IMR-90 (cell line): ENCODE data around the gene AP5B1. TPM values are rescaled to one million over a fixed set of nuclear protein-coding genes. Genes with fewer than 3 reads are reported as not detected.

Experiments
- ATAC-seq: fragments of 200-7000 bp; cut with Tn5 transposase; 2 replicates; pipeline ENCODE4 v1.9.1; 2020; ENCODE audit warnings: low read depth, mild to moderate bottlenecking, moderate library complexity
- BruUV-seq: library from RNA; stranded (reverse); fragments of 400-500 nt; replicated peaks from 2 replicates; lab custom pipeline; 2021; lab: Mats Ljungman, UMichigan
- CTCF ChIA-PET: fragments of 300-600 bp; formaldehyde crosslinking; extraction: SDS; loops from one replicate; lab custom pipeline; 2021; ENCODE audit warnings: antibody characterized with exemption; lab: Yijun Ruan, JAX
- POLR2A ChIA-PET: fragments of 300-600 bp; sonication (Branson Sonifier 250); formaldehyde crosslinking; loops from one replicate; lab custom pipeline; 2022; ENCODE audit warnings: antibody characterized with exemption; ENCODE audit not compliant: unreplicated experiment; lab: Charles Lee
- DNase-seq: peaks from one replicate; pipeline ENCODE4 v3.0.0; 2013
- H2AFZ ChIP-seq: replicated peaks from 2 replicates; pipeline ENCODE3; 2013; ENCODE audit warnings: low read length, mild to moderate bottlenecking; ENCODE audit not compliant: poor library complexity
- H2AK5ac ChIP-seq: 2 replicates; pipeline ENCODE4 v1.6.1; 2013; ENCODE audit warnings: low read depth, low read length, inconsistent platforms
- H2AK9ac ChIP-seq: replicated peaks from 2 replicates; pipeline ENCODE3; 2013; ENCODE audit warnings: mild to moderate bottlenecking, low read depth, low read length, moderate library complexity; ENCODE audit not compliant: poor library complexity
- H2BK120ac ChIP-seq: 2 replicates; pipeline ENCODE4 v1.6.1; 2013; ENCODE audit warnings: low read depth, low read length, inconsistent platforms
- H2BK15ac ChIP-seq: 3 replicates; pipeline ENCODE4 v1.6.1; 2013; ENCODE audit warnings: low read depth, low read length, inconsistent platforms
- H2BK20ac ChIP-seq: 2 replicates; pipeline ENCODE4 v1.6.1; 2013; ENCODE audit warnings: low read depth, mild to moderate bottlenecking, inconsistent platforms, low read length, moderate library complexity
- H2BK5ac ChIP-seq: 2 replicates; pipeline ENCODE4 v1.6.1; 2013; ENCODE audit warnings: mild to moderate bottlenecking, low read depth, low read length, inconsistent platforms; ENCODE audit not compliant: poor library complexity, severe bottlenecking
- H3K14ac ChIP-seq: replicated peaks from 2 replicates; pipeline ENCODE4 v1.6.1; 2013; ENCODE audit warnings: low read depth, low read length, inconsistent platforms
- H3K18ac ChIP-seq: 2 replicates; pipeline ENCODE4 v1.6.1; 2013; ENCODE audit warnings: low read depth, low read length, control low read depth
- H3K23ac ChIP-seq: 2 replicates; pipeline ENCODE4 v1.6.1; 2013; ENCODE audit warnings: low read depth, low read length, inconsistent platforms
- H3K27ac ChIP-seq: 2 replicates; pipeline ENCODE4 v1.5.1; 2013; ENCODE audit warnings: mild to moderate bottlenecking, control low read depth, low read length; ENCODE audit not compliant: insufficient read depth
- H3K27me3 ChIP-seq: 2 replicates; pipeline ENCODE4 v1.6.1; 2013; ENCODE audit warnings: low read length; ENCODE audit not compliant: control insufficient read depth, insufficient read depth
- H3K36me3 ChIP-seq: 2 replicates; pipeline ENCODE4 v1.6.1; 2013; ENCODE audit warnings: low read length, mixed read lengths; ENCODE audit not compliant: control insufficient read depth, insufficient read depth
- H3K4ac ChIP-seq: 2 replicates; pipeline ENCODE4 v1.6.1; 2013; ENCODE audit warnings: low read depth, low read length, inconsistent platforms
- H3K4me1 ChIP-seq: 2 replicates; pipeline ENCODE4 v1.6.1; 2013; ENCODE audit warnings: low read length, mixed read lengths; ENCODE audit not compliant: control insufficient read depth, insufficient read depth
- H3K4me2 ChIP-seq: 2 replicates; pipeline ENCODE4 v1.6.1; 2013; ENCODE audit warnings: low read depth, mild to moderate bottlenecking, control low read depth, low read length, moderate library complexity
- H3K4me3 ChIP-seq: 2 replicates; pipeline ENCODE4 v1.5.1; 2013; ENCODE audit warnings: low read depth, mild to moderate bottlenecking, control low read depth, low read length, moderate library complexity; ENCODE audit not compliant: insufficient read depth
- H3K56ac ChIP-seq: 2 replicates; pipeline ENCODE4 v1.6.1; 2013; ENCODE audit warnings: low read length, inconsistent platforms; ENCODE audit not compliant: insufficient read depth; ENCODE audit errors: extremely low read depth
- H3K79me1 ChIP-seq, 2 experiments: 2 replicates each; pipeline ENCODE4 v1.6.1; 2013; ENCODE audit warnings: low read length in 2 of 2, inconsistent platforms in 1 of 2, low read depth in 1 of 2
- H3K9ac ChIP-seq: 2 replicates; pipeline ENCODE4 v1.6.1; 2013; ENCODE audit warnings: low read depth, low read length, control low read depth
- H3K9me1 ChIP-seq: 2 replicates; pipeline ENCODE4 v1.6.1; 2013; ENCODE audit warnings: low read length, inconsistent platforms; ENCODE audit not compliant: insufficient read depth
- H3K9me3 ChIP-seq: 2 replicates; pipeline ENCODE4 v1.6.1; 2013; ENCODE audit warnings: low read length; ENCODE audit not compliant: control insufficient read depth, insufficient read depth
- H4K20me1 ChIP-seq: 2 replicates; pipeline ENCODE4 v1.6.1; 2013; ENCODE audit warnings: low read length, inconsistent platforms; ENCODE audit not compliant: insufficient read depth
- H4K5ac ChIP-seq: 2 replicates; pipeline ENCODE4 v1.6.1; 2013; ENCODE audit warnings: mild to moderate bottlenecking, low read depth, low read length, control low read depth
- H4K8ac ChIP-seq, 2 experiments: 2 replicates each; pipeline ENCODE4 v1.6.1; 2013; ENCODE audit warnings: low read depth in 2 of 2, low read length in 2 of 2, control low read depth in 1 of 2, inconsistent platforms in 1 of 2
- H4K91ac ChIP-seq: 2 replicates; pipeline ENCODE4 v1.6.1; 2013; ENCODE audit warnings: low read depth, low read length, inconsistent platforms; ENCODE audit not compliant: insufficient read depth
- BHLHE40 ChIP-seq: fragments of 150-350 bp; IDR thresholded peaks from 2 replicates; pipeline ENCODE4 v1.6.1; 2016; ENCODE audit warnings: mild to moderate bottlenecking, low read depth, low read length
- CEBPB ChIP-seq: IDR thresholded peaks from 2 replicates; pipeline ENCODE4 v1.6.1; 2012; ENCODE audit warnings: low read depth, low read length, improper control_type of control experiment
- CHD1 ChIP-seq: IDR thresholded peaks from 2 replicates; pipeline ENCODE4 v1.6.1; 2012; ENCODE audit warnings: low read depth, low read length, improper control_type of control experiment
- CTCF ChIP-seq: conservative IDR thresholded peaks from 2 replicates; pipeline ENCODE4 v1.5.1; 2012; ENCODE audit warnings: mild to moderate bottlenecking, low read depth, low read length, improper control_type of control experiment
- ELK1 ChIP-seq: fragments of 150-350 bp; IDR thresholded peaks from 2 replicates; pipeline ENCODE4 v1.6.1; 2016; ENCODE audit warnings: low read depth, mild to moderate bottlenecking, low read length, moderate library complexity, borderline replicate concordance
- FOS ChIP-seq: fragments of 150-350 bp; IDR thresholded peaks from 2 replicates; pipeline ENCODE4 v1.6.1; 2016; ENCODE audit warnings: low read depth, low read length
- MAFK ChIP-seq: IDR thresholded peaks from 2 replicates; pipeline ENCODE4 v1.6.1; 2012; ENCODE audit warnings: low read depth, low read length, improper control_type of control experiment
- MAZ ChIP-seq: IDR thresholded peaks from 2 replicates; pipeline ENCODE4 v1.6.1; 2012; ENCODE audit warnings: low read depth, mild to moderate bottlenecking, low read length, improper control_type of control experiment, moderate library complexity, borderline replicate concordance
- MXI1 ChIP-seq: IDR thresholded peaks from 2 replicates; pipeline ENCODE4 v1.6.1; 2012; ENCODE audit warnings: low read depth, mild to moderate bottlenecking, low read length, moderate library complexity, borderline replicate concordance
- NFE2L2 ChIP-seq: fragments of 150-350 bp; IDR thresholded peaks from 2 replicates; pipeline ENCODE4 v1.6.1; 2016; ENCODE audit warnings: low read depth, mild to moderate bottlenecking, low read length
- POLR2A ChIP-seq: IDR thresholded peaks from 2 replicates; pipeline ENCODE4 v1.6.1; 2012; ENCODE audit warnings: mild to moderate bottlenecking, low read depth, low read length
- SMC3 ChIP-seq: fragments of 150-350 bp; IDR thresholded peaks from 2 replicates; pipeline ENCODE4 v1.6.1; 2016; ENCODE audit warnings: low read depth, mild to moderate bottlenecking, antibody characterized with exemption, low read length, moderate library complexity
- USF2 ChIP-seq: fragments of 150-350 bp; IDR thresholded peaks from 2 replicates; pipeline ENCODE4 v1.6.1; 2017; ENCODE audit warnings: mild to moderate bottlenecking, antibody characterized with exemption, low read length, low read depth
- WGBS, 2 experiments: methylation state at CpG; one replicate each; pipeline versions ENCODE4 v1.1.5 to v1.1.7; 2013; ENCODE audit warnings: missing lambda C conversion rate in 2 of 2; ENCODE audit not compliant: insufficient read length in 1 of 2; ENCODE audit errors: extremely low coverage in 2 of 2; 5-methylcytosine and 5-hydroxymethylcytosine counted together
- dilution Hi-C: fragments of 300-500 bp; cut with HindIII; formaldehyde crosslinking; loops from one replicate; pipeline ENCODE4 v1.14.3; 2018; ENCODE audit warnings: low sequenced_read_pairs; ENCODE audit not compliant: unreplicated experiment
- in situ Hi-C: fragments of 300-500 bp; cut with MboI; formaldehyde crosslinking; loops from 3 replicates; pipeline ENCODE4 v1.14.3; 2019; ENCODE audit warnings: low sequenced_read_pairs, inconsistent platforms, mixed read lengths
- intact Hi-C: fragments of 100-400 bp; cut with micrococcal nuclease; formaldehyde crosslinking; loops from 2 replicates; pipeline ENCODE4 v1.10.0; 2022
- polyA plus RNA-seq, 3 experiments: library from polyadenylated mRNA; depleted of rRNA; stranded (reverse); fragments of >200 nt; gene quantifications; 2 replicates each; pipeline ENCODE4 v1.2.3, GENCODE V29; 2012; ENCODE audit warnings: low replicate concordance in 1 of 3
- total RNA-seq: library from RNA; depleted of rRNA; stranded (reverse); fragments of >200 nt; gene quantifications from 2 replicates; pipeline ENCODE4 v1.2.3, GENCODE V29; 2012

AP5B1 gene
- total and polyA plus RNA-seq, 2 of the 4 experiments (the other 2 are of a cell fraction): 2.5 to 5.0 TPM

GRCh38 chr11:65814131-65814985, 33.6 kb upstream of the AP5B1 start:
- intact Hi-C loops (no loop called here), dilution Hi-C loops (no loop called here), in situ Hi-C loops (no loop called here)
- Histone ChIP-seq H2BK5ac (no peak overlapping the region), H3K36me3 (no peaks in the 10 kb centered on the region), H2AFZ (no peak overlapping the region), H3K18ac (no peak overlapping the region), H3K4me2 (no peak overlapping the region), H3K14ac (no peak overlapping the region), H2AK5ac (no peak overlapping the region), H4K5ac (no peak overlapping the region), H3K27me3 (peaks cover 19% of the 10 kb centered on the region), H2BK20ac (no peak overlapping the region), H3K9me3 (no peaks in the 10 kb centered on the region), H3K4me3 (no peak overlapping the region), H3K9ac (no peak overlapping the region), H3K9me1 (peaks cover 3% of the 10 kb centered on the region; the same call in 1 of the 2 replicates), H3K56ac (no peak overlapping the region), H3K79me1 (no peaks in the 10 kb centered on the region; a peak in 1 of 4 replicates), H3K4me1 (no peaks in the 10 kb centered on the region), H4K20me1 (no peaks in the 10 kb centered on the region), H3K23ac (no peak overlapping the region), H4K91ac (no peak overlapping the region), H2BK120ac (no peak overlapping the region), H4K8ac (no peak overlapping the region), H3K27ac (no peak overlapping the region), H3K4ac (no peak overlapping the region), H2BK15ac (no peak overlapping the region), H2AK9ac (no peak overlapping the region)
- ATAC-seq (no peak), DNase-seq (peak; percentile 28)
- ChIA-PET POLR2A (interaction anchor here (0.6 kb wide), 1 partner anchor 102 kb away, joined by 3 read pairs; no protein-coding TSS in a partner anchor), CTCF (interaction anchor here (0.6 to 1.0 kb wide), 2 partner anchors 18 to 102 kb away, joined by 3 to 5 read pairs; partner anchors contain the start of gene KAT5)
- WGBS, 2 experiments: 47% methylated on average over 6 of the region's 18 CpGs; no CpG with 5 or more reads in 1 of the 2 experiments
- no TSS peak for BruUV-seq
- TF ChIP-seq MAZ: no peak
- TF ChIP-seq POLR2A: no peak
- no peak for TF ChIP-seq SMC3
- no peak for TF ChIP-seq MAFK
- no peak for TF ChIP-seq BHLHE40
- TF ChIP-seq FOS: no peak
- no peak for TF ChIP-seq USF2
- TF ChIP-seq CEBPB: no peak
- TF ChIP-seq MXI1: no peak
- TF ChIP-seq CTCF: no peak
- no peak for TF ChIP-seq ELK1
- no peak for TF ChIP-seq CHD1
- no peak for TF ChIP-seq NFE2L2
